ENCODE results near the gene EIF4E2. TPM values are rescaled to one million over a fixed set of nuclear protein-coding genes. Genes with fewer than 3 reads are reported as not detected.
A peak's percentile ranks its signal among the peaks of the same experiment; 100 is the strongest.

EIF4E2 gene
- total RNA-seq, 1 experiment from 2014 or later, result 97.8 TPM

DNA sequence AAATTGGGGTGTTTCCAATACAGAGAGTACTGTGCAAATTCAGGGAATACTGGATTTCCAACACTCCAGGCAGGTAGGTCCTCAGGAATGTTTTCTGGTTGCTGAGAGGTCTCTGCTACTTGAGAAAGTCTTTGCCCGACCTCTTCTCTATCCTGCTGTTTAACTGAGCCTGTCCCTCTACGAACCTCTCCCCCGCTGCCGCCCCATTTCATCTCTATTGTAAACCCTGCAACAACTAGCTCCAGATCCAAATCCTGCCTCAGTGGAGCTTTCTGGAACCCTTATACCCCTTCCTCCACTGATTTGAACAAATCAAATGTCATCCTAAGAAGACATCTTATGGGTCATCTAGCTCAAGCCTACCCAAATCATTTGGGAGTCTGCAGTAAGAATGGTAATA is 1.3 kb downstream of the EIF4E2 start (continued):
- TF ChIP-seq, protein P1, sequence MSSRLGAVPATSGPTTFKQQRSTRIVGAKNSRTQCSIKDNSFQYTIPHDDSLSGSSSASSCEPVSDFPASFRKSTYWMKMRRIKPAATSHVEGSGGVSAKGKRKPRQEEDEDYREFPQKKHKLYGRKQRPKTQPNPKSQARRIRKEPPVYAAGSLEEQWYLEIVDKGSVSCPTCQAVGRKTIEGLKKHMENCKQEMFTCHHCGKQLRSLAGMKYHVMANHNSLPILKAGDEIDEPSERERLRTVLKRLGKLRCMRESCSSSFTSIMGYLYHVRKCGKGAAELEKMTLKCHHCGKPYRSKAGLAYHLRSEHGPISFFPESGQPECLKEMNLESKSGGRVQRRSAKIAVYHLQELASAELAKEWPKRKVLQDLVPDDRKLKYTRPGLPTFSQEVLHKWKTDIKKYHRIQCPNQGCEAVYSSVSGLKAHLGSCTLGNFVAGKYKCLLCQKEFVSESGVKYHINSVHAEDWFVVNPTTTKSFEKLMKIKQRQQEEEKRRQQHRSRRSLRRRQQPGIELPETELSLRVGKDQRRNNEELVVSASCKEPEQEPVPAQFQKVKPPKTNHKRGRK (CRISPR knock-in tag; IDR thresholded peaks at IDR 0.05; ENCODE audit: borderline replicate concordance), result no peak
- TF ChIP-seq FOXK1 (CRISPR knock-in tag; IDR thresholded peaks at IDR 0.05), result no peak

DNA sequence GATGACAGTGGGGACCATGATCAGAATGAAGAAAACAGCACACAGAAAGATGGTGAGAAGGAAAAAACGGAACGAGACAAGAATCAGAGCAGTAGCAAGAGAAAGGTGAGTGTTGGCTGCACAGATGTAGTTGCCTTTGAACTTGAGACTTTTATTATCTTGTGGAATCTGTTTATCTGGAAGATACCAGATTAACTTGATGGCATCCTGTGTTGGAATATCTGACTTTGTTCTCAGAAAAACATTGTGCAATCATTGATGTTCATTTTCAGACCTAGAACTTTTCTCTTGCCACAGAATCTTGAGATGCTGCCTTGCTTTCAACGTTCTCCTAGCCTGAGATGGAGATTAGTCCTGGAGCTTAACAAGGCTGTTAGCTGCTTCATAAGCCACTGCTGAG is 5.9 kb downstream of the EIF4E2 start:
- Mint-ChIP-seq H3K4me1 (peaks cover 5% of the 10 kb centered on the region), H3K27me3 (ENCODE audit: low read depth) (no peaks in the 10 kb centered on the region), H3K9me3 (no peaks in the 10 kb centered on the region), H3K4me3 (no peak overlapping the region), H3K27ac (no peak overlapping the region), H3K36me3 (peaks cover 45% of the 10 kb centered on the region)
- DNase-seq (ENCODE audit: low spot score) (no peak), ATAC-seq (no peak)
- ChIA-PET POLR2A (no interaction called here), CTCF (no interaction called here)
- no peak for TF ChIP-seq ZNF232 (CRISPR knock-in tag; IDR thresholded peaks at IDR 0.05)
- TF ChIP-seq, protein P2, sequence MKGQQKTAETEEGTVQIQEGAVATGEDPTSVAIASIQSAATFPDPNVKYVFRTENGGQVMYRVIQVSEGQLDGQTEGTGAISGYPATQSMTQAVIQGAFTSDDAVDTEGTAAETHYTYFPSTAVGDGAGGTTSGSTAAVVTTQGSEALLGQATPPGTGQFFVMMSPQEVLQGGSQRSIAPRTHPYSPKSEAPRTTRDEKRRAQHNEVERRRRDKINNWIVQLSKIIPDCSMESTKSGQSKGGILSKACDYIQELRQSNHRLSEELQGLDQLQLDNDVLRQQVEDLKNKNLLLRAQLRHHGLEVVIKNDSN (CRISPR knock-in tag; IDR thresholded peaks at IDR 0.05), result no peak
- TF ChIP-seq, protein P3, sequence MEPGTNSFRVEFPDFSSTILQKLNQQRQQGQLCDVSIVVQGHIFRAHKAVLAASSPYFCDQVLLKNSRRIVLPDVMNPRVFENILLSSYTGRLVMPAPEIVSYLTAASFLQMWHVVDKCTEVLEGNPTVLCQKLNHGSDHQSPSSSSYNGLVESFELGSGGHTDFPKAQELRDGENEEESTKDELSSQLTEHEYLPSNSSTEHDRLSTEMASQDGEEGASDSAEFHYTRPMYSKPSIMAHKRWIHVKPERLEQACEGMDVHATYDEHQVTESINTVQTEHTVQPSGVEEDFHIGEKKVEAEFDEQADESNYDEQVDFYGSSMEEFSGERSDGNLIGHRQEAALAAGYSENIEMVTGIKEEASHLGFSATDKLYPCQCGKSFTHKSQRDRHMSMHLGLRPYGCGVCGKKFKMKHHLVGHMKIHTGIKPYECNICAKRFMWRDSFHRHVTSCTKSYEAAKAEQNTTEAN (CRISPR knock-in tag; IDR thresholded peaks at IDR 0.05), result no peak
- TF ChIP-seq, protein P4, sequence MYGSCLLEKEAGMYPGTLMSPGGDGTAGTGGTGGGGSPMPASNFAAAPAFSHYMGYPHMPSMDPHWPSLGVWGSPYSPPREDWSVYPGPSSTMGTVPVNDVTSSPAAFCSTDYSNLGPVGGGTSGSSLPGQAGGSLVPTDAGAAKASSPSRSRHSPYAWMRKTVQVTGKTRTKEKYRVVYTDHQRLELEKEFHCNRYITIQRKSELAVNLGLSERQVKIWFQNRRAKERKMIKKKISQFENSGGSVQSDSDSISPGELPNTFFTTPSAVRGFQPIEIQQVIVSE (CRISPR knock-in tag; IDR thresholded peaks at IDR 0.05; ENCODE audit: borderline replicate concordance), result no peak
- TF ChIP-seq ETV6 (CRISPR knock-in tag; IDR thresholded peaks at IDR 0.05), result no peak

DNA sequence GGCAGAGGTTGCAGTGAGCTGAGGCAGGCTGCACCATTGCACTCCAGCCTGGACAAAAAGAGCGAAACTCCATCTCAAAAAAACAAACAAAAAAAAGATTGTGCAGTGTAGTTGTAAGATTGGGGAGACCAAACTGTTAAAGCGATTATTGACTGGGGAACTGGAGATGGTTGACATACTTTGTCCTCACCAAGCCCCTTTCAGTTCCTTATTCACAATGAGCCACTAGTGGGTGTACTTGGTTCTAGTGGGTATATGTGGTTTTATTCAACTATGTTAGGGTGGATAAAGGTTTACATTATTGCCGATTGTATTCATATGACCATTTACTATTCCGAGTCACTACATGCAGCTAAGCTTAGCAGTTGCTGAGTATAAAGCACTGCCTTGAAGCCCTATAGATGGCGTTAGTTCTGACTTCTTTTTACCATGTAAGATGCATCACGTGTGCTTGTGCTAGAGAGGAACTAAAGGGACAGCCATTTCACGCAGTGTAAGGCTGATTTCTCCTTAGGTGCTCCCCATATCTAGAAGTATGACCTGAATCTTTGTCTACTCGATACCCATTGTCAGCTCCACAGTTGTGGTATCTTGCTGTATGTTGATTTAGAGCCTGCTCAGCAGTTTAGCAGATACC is 12.1 kb downstream of the EIF4E2 start:
- ChIA-PET CTCF (interaction anchor here (0.9 to 1.7 kb wide), 4 partner anchors 16 to 39 kb away, joined by 3 to 4 read pairs (median 4); partner anchors contain the start of gene CHRNG), POLR2A (interaction anchor here (0.9 kb wide), 1 partner anchor 12 kb away, joined by 3 read pairs; the partner anchor contains the start of genes EIF4E2 and TIGD1)
- no peaks in the 10 kb centered on the region for H3K4me1 Mint-ChIP-seq
- H3K27ac Mint-ChIP-seq, result no peak overlapping the region
- DNase-seq (ENCODE audit: low spot score) (no peak), ATAC-seq (peak; percentile 56; the same call in 1 of the 2 replicates)
- H3K36me3 Mint-ChIP-seq, result peaks cover 69% of the 10 kb centered on the region
- H3K9me3 Mint-ChIP-seq, result no peaks in the 10 kb centered on the region
- H3K27me3 Mint-ChIP-seq (ENCODE audit: low read depth), result no peaks in the 10 kb centered on the region
- TF ChIP-seq, protein P5, sequence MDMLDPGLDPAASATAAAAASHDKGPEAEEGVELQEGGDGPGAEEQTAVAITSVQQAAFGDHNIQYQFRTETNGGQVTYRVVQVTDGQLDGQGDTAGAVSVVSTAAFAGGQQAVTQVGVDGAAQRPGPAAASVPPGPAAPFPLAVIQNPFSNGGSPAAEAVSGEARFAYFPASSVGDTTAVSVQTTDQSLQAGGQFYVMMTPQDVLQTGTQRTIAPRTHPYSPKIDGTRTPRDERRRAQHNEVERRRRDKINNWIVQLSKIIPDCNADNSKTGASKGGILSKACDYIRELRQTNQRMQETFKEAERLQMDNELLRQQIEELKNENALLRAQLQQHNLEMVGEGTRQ (CRISPR knock-in tag; IDR thresholded peaks at IDR 0.05), result 0 out of 2 replicates have a peak, but pooled peaks have one; percentile 17
- TF ChIP-seq, protein P6, sequence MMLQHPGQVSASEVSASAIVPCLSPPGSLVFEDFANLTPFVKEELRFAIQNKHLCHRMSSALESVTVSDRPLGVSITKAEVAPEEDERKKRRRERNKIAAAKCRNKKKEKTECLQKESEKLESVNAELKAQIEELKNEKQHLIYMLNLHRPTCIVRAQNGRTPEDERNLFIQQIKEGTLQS (CRISPR knock-in tag; conservative IDR thresholded peaks at IDR 0.05), result no peak
- H3K4me3 Mint-ChIP-seq, result no peak overlapping the region

DNA sequence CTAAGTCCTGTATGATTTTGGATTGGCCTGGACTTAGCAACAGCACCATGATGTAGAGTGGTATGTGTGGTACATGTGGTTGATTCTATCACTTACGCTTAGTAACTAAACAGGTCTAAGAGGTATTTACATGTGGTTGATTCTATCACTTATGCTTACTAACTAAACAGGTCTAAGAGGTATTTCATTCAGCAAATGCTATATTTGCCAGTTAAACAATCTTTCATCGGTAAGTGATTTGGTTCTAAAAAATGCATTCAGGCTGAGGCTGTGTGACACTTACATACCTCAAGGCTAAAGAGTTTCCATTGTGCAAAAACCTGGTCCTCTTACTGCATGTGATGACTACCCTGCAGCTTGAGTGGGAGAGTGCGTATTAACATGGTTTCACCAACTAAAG is 13.1 kb downstream of the EIF4E2 start:
- ChIA-PET POLR2A (no interaction called here), CTCF (interaction anchor here (1.7 kb wide), 1 partner anchor 39 kb away, joined by 4 read pairs; no protein-coding TSS in a partner anchor)
- Mint-ChIP-seq H3K27ac (no peak overlapping the region), H3K4me3 (no peak overlapping the region), H3K36me3 (peaks cover 73% of the 10 kb centered on the region), H3K4me1 (no peaks in the 10 kb centered on the region), H3K9me3 (no peaks in the 10 kb centered on the region), H3K27me3 (ENCODE audit: low read depth) (no peaks in the 10 kb centered on the region)
- TF ChIP-seq CREB1 (CRISPR knock-in tag; IDR thresholded peaks at IDR 0.05), result no peak
- TF ChIP-seq TP53 (CRISPR knock-in tag; IDR thresholded peaks at IDR 0.05), result no peak
- DNase-seq (ENCODE audit: low spot score) (no peak), ATAC-seq (no peak)

All from WTC11 (cell line).